Left cardiac atrium (tissue), 2 donors: ENCODE results near the gene GDE1. TPM values are rescaled to one million over a fixed set of nuclear protein-coding genes. Genes with fewer than 3 reads are reported as not detected.

Experiments used
- total RNA-seq, 2 donors: library from RNA; stranded (reverse); fragmentation: NEBNext Ultra II Directional; extraction: Animal tissue kit (Norgen Biotek cat#: 25700); gene quantifications; one replicate each; pipeline ENCODE4 v1.2.1, GENCODE V29; 2021
- donor health status: DM: no; HTN: yes; CAD: no; lungs with severe emphysema.
- donor health status: DM: yes; HTN: yes; CAD: no.

GDE1 gene
- total RNA-seq, 2 donors from 2014 or later: 93.7 to 96.3 TPM

Other genes with a start within 250 kb of the GDE1 start
- not detected for gene CLEC19A, start 236.4 kb downstream of the GDE1 start, total RNA-seq
- gene TMC5, start 104.2 kb downstream of the GDE1 start, total RNA-seq: under 1 TPM; 0.41 to 0.42 TPM
- gene CCP110, start 1.8 kb upstream of the GDE1 start, total RNA-seq: 1 to 10 TPM; 7.9 to 9.3 TPM
- gene VPS35L, start 33.6 kb upstream of the GDE1 start, total RNA-seq: 10 to 100 TPM; 31.3 to 34.3 TPM
- gene KNOP1, start 196.1 kb upstream of the GDE1 start, total RNA-seq: 1 to 10 TPM; 8.5 to 9.1 TPM
- gene IQCK, start 196.2 kb upstream of the GDE1 start, total RNA-seq: 1 to 10 TPM; 4.3 to 6.6 TPM